Neural cell (in vitro differentiated cells): ENCODE measurements around the gene MID2.

Experiments
- CTCF ChIP-seq: fragments of 450-650 bp; IDR thresholded peaks from 2 replicates; pipeline ENCODE4 v1.5.1; 2014; ENCODE audit warnings: antibody characterized with exemption, mild to moderate bottlenecking, moderate library complexity; ENCODE audit not compliant: poor library complexity, severe bottlenecking
- EZH2 ChIP-seq: fragments of 200-600, 300-800 bp; shearing (Covaris generic), sonication (generic); IDR thresholded peaks from 2 replicates; pipeline ENCODE4 v1.6.1; 2014; ENCODE audit warnings: antibody characterized with exemption, low read length, borderline replicate concordance, mild to moderate bottlenecking; ENCODE audit not compliant: insufficient read depth, poor library complexity, severe bottlenecking
- POLR2AphosphoS5 ChIP-seq: IDR thresholded peaks from 2 replicates; pipeline ENCODE4 v1.6.1; 2012
- RAD21 ChIP-seq: fragments of 450-650 bp; conservative IDR thresholded peaks from 2 replicates; pipeline ENCODE4 v1.6.1; 2014; ENCODE audit warnings: antibody characterized with exemption, mild to moderate bottlenecking, moderate library complexity
- TAF1 ChIP-seq: IDR thresholded peaks from 2 replicates; pipeline ENCODE4 v1.6.1; 2012; ENCODE audit warnings: low read depth

- TF ChIP-seq CTCF (no peak), POLR2AphosphoS5 (no peak), RAD21 (no peak), EZH2 (no peak), TAF1 (no peak)
These were observed 6.7 kb upstream of the MID2 start for GRCh38 chrX:107818900-107819521.
